Purkinje cell (primary cell): ENCODE data around the gene PGM3. TPM values are rescaled to one million over a fixed set of nuclear protein-coding genes. Genes with fewer than 3 reads are reported as not detected.

Source experiments
- polyA plus RNA-seq: library from polyadenylated mRNA; unstranded; fragments of >200 nt; fragmentation: Nextera tagmentation; gene quantifications from 2 replicates; pipeline ENCODE4 v1.2.1, GENCODE V29; 2014

Gene PGM3
- polyA plus RNA-seq = 27.4 and 51.7 TPM in 2 replicates

DNA sequence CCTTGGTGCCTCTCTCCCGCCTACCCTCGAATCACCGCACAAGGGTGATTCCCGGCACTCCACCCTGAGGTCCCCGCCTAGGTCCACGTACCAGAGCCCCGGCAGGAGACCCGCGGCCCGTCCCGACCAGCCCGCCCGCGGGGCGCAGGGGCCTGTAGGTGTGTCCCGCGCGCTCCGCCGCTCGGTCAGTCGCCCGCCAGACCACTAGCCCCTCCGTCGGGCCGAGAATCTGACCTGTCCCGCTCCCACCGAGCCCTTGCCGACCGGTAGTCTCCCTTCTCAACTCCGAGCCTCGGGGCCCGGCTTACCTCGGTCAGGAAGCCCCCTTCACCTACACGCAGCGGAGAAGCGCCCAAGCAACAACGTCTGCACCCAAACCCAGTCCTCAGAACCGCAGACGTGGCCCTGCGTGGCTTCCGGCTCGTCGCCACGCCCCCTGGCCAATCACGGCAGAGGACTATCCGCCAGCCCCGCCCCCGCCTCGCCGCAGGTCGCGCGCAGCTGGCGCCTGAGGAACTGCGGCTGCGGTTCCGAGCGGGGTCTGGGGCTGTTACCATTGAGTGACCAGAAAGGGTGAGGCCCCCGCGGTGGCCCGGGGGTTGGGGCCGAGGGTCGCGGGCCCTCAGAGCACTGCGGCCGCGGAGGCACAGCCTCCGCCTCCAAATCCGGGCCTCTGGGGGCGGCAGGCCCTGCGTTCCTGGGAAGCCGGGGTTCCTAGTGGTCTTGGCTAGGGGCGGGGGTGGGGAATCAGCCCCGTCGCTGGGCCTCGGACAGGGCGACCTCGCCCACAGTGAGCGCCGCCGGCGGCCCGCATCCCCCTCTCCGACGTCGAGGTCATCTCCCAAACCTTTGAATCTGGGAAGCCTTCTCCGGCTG, at the start of gene PGM3, which contains the start of gene RWDD2A:
Gene PGM3, minus strand, starts transcription at position 395 of the 876 bp plus-strand sequence. CDS start 2,253 bp downstream, outside the sequence.
Gene RWDD2A, plus strand, starts transcription at position 487 of the 876 bp plus-strand sequence. CDS start 1,095 bp downstream, outside the sequence.

Other genes with a start within 250 kb of the PGM3 start
- 11.6 and 12.6 TPM in 2 replicates for gene UBE3D, start 127.4 kb downstream of the PGM3 start, polyA plus RNA-seq
- 15.8 and 18.0 TPM in 2 replicates for gene DOP1A, start 125.6 kb downstream of the PGM3 start, polyA plus RNA-seq
- gene RWDD2A, start 92 bp upstream of the PGM3 start, polyA plus RNA-seq = 7.4 and 10.8 TPM in 2 replicates
- gene ME1, start 237.8 kb upstream of the PGM3 start, polyA plus RNA-seq = 90.1 and 105 TPM in 2 replicates